GM06990 (cell line): Measurements from ENCODE around the gene SVOP.

Experiments
- DNase-seq: peaks from one replicate; pipeline ENCODE4 v3.0.0-alpha.2; 2011; ENCODE audit not compliant: insufficient read length; ENCODE audit errors: extremely low read depth
- H3K27me3 ChIP-seq: replicated peaks from 2 replicates; pipeline ENCODE4 v1.6.0; 2011; ENCODE audit warnings: low read length; ENCODE audit not compliant: control insufficient read depth, insufficient read depth
- H3K36me3 ChIP-seq: 2 replicates; pipeline ENCODE4 v1.5.1; 2011; ENCODE audit warnings: low read length; ENCODE audit not compliant: control insufficient read depth, insufficient read depth
- H3K4me3 ChIP-seq: replicated peaks from 2 replicates; pipeline ENCODE4 v1.5.1; 2011; ENCODE audit warnings: low read depth, mild to moderate bottlenecking, control low read depth, low read length
- CTCF ChIP-seq: IDR thresholded peaks from 2 replicates; pipeline ENCODE4 v1.5.1; 2011; ENCODE audit warnings: low read length, control low read depth, mild to moderate bottlenecking, inconsistent platforms; ENCODE audit not compliant: insufficient read depth, poor library complexity, severe bottlenecking

The SVOP gene

GRCh38 chr12:108947097-108947496 is 73.8 kb downstream of the SVOP start:
- Histone ChIP-seq H3K36me3 (no peaks in the 10 kb centered on the region), H3K4me3 (no peak overlapping the region), H3K27me3 (no peaks in the 10 kb centered on the region; the same call in 1 of the 2 replicates)
- no peak for TF ChIP-seq CTCF
- DNase-seq: no peak

GRCh38 chr12:108940138-108940537 is 80.7 kb downstream of the SVOP start:
- no peaks in the 10 kb centered on the region for H3K36me3 ChIP-seq
- no peak for DNase-seq
- H3K4me3 ChIP-seq: no peak overlapping the region
- no peaks in the 10 kb centered on the region; the same call in 1 of the 2 replicates for H3K27me3 ChIP-seq
- TF ChIP-seq CTCF: no peak

GRCh38 chr12:108939594-108939993 is 81.3 kb downstream of the SVOP start:
- no peak for TF ChIP-seq CTCF
- no peaks in the 10 kb centered on the region; the same call in 1 of the 2 replicates for H3K27me3 ChIP-seq
- DNase-seq: no peak
- H3K36me3 ChIP-seq: no peaks in the 10 kb centered on the region
- H3K4me3 ChIP-seq: no peak overlapping the region

GRCh38 chr12:108938247-108938924 is 82.5 kb downstream of the SVOP start:
- H3K4me3 ChIP-seq: no peak overlapping the region
- H3K27me3 ChIP-seq: no peaks in the 10 kb centered on the region; the same call in 1 of the 2 replicates
- H3K36me3 ChIP-seq: no peaks in the 10 kb centered on the region
- no peak for DNase-seq
- no peak for TF ChIP-seq CTCF

- Histone ChIP-seq H3K27me3 (no peaks in the 10 kb centered on the region), H3K36me3 (no peaks in the 10 kb centered on the region), H3K4me3 (no peak overlapping the region)
- TF ChIP-seq CTCF: no peak
- DNase-seq: peak; percentile 26
These were observed 85.6 kb downstream of the SVOP start for GRCh38 chr12:108935159-108935763.
